Erythroblast (primary cell): ENCODE results near the gene VKORC1L1.

ENCODE experiments used
- GATA1 ChIP-seq: IDR thresholded peaks from 2 replicates; pipeline ENCODE4 v1.6.1; 2011; ENCODE audit warnings: low read depth, mild to moderate bottlenecking, control low read depth, low read length, moderate library complexity
- POLR2A ChIP-seq: IDR thresholded peaks from 2 replicates; pipeline ENCODE4 v1.6.1; 2011; ENCODE audit warnings: mild to moderate bottlenecking, low read length

GRCh38 chr7:65989694-65990080 lies 116.8 kb downstream of the VKORC1L1 start:
- TF ChIP-seq POLR2A (no peak), GATA1 (no peak)
